Ishikawa (cell line): Measurements from ENCODE around the gene PI4K2A.

Source experiments
- TCF12 ChIP-seq: IDR thresholded peaks from 2 replicates; pipeline ENCODE4 v1.6.1; 2012; ENCODE audit warnings: low read depth
- TEAD4 ChIP-seq: IDR thresholded peaks from 2 replicates; pipeline ENCODE4 v1.6.1; 2012
- YY1 ChIP-seq: IDR thresholded peaks from 2 replicates; pipeline ENCODE4 v1.6.1; 2012; ENCODE audit warnings: low read depth

DNA sequence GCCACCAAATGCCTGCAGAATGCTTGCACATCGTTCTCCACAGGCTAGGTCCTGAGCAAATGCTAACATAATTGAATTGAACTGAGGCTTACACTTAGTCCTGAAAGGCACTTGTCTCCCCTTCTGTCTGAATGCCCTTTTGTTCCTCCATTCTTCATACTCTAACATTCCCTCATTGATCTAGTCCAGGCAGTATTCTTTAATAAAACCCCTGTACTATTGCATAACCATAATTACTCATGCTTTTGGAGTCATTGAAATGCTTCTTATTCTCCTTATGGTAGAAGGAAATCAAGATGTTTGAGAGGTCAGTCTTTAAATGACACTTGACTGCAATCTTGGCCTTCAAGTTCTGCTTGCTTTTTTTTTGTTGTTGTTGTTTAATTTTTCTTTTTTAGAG lies 7.1 kb downstream of the PI4K2A start:
- TF ChIP-seq TEAD4 (no peak), YY1 (no peak), TCF12 (no peak)
